Panc1 (cell line): ENCODE data around the gene STK32C. TPM values are rescaled to one million over a fixed set of nuclear protein-coding genes. Genes with fewer than 3 reads are reported as not detected.

ENCODE experiments used
- ATAC-seq: fragments of 200-7000 bp; cut with Tn5 transposase; 2 replicates; pipeline ENCODE4 v1.9.1; 2020; ENCODE audit warnings: mild to moderate bottlenecking, moderate library complexity
- BruUV-seq: library from RNA; stranded (reverse); fragments of 400-500 nt; replicated peaks from 2 replicates; lab custom pipeline; 2021; lab: Mats Ljungman, UMichigan
- CTCF ChIA-PET: fragments of 300-600 bp; sonication (Branson Sonifier 250); formaldehyde crosslinking; loops from one replicate; lab custom pipeline; 2022; ENCODE audit warnings: antibody characterized with exemption; lab: Charles Lee
- POLR2A ChIA-PET: fragments of 300-600 bp; sonication (Branson Sonifier 250); formaldehyde crosslinking; loops from one replicate; lab custom pipeline; 2022; ENCODE audit warnings: antibody characterized with exemption; lab: Charles Lee
- DNase-seq: peaks from one replicate; pipeline ENCODE4 v3.0.0-alpha.2; 2010; ENCODE audit warnings: low read depth, low spot score
- H3K27ac ChIP-seq: 2 replicates; pipeline ENCODE4 v1.5.1; 2011; ENCODE audit warnings: mild to moderate bottlenecking, low read length, inconsistent platforms
- H3K27me3 ChIP-seq: fragments of 200-500 bp; sonication (Bioruptor generic); 2 replicates; pipeline ENCODE4 v1.6.0; 2014; ENCODE audit warnings: low read length, inconsistent platforms; ENCODE audit not compliant: control insufficient read depth, insufficient read depth
- H3K36me3 ChIP-seq: fragments of 200-500 bp; sonication (Bioruptor generic); 2 replicates; pipeline ENCODE4 v1.5.1; 2014; ENCODE audit warnings: inconsistent platforms, mild to moderate bottlenecking, low read length, moderate library complexity; ENCODE audit not compliant: control insufficient read depth, insufficient read depth
- H3K4me1 ChIP-seq: 2 replicates; pipeline ENCODE4 v1.5.1; 2011; ENCODE audit warnings: inconsistent platforms, mild to moderate bottlenecking, low read length, moderate library complexity; ENCODE audit not compliant: control insufficient read depth, insufficient read depth
- H3K4me3 ChIP-seq, 2 experiments: 2 replicates each; pipeline ENCODE4 v1.5.1; 2011 to 2012; ENCODE audit warnings: low read depth in 2 of 2, low read length in 2 of 2, mild to moderate bottlenecking in 2 of 2, inconsistent platforms in 1 of 2, moderate library complexity in 1 of 2
- H3K9me3 ChIP-seq: fragments of 200-500 bp; sonication (Bioruptor generic); 2 replicates; pipeline ENCODE4 v1.5.1; 2014; ENCODE audit warnings: low read depth, mild to moderate bottlenecking, inconsistent platforms, low read length, moderate library complexity; ENCODE audit not compliant: control insufficient read depth, insufficient read depth
- POLR2AphosphoS5 ChIP-seq: IDR thresholded peaks from 2 replicates; pipeline ENCODE4 v1.6.1; 2012; ENCODE audit warnings: mild to moderate bottlenecking, low read depth, low read length, moderate library complexity
- SIN3A ChIP-seq: IDR thresholded peaks from 2 replicates; pipeline ENCODE4 v1.6.1; 2012; ENCODE audit warnings: low read depth, mild to moderate bottlenecking, low read length, moderate library complexity, borderline replicate concordance; ENCODE audit not compliant: insufficient read depth
- TCF7L2 ChIP-seq: IDR thresholded peaks from 2 replicates; pipeline ENCODE4 v1.6.1; 2011; ENCODE audit warnings: mild to moderate bottlenecking, low read depth, low read length, inconsistent platforms
- in situ Hi-C: cut with HindIII; loops from 2 replicates; pipeline ENCODE4 v1.10.0; 2016; ENCODE audit warnings: low sequenced_read_pairs, low pct_unique_long_range_greater_than_20kb
- intact Hi-C: fragments of 100-400 bp; cut with micrococcal nuclease; formaldehyde crosslinking; loops from one replicate; pipeline ENCODE4 v1.10.0; 2022; ENCODE audit not compliant: unreplicated experiment
- total RNA-seq: library from RNA; stranded (reverse); gene quantifications from one replicate; pipeline ENCODE4 v1.2.1, GENCODE V29; 2021; ENCODE audit not compliant: unreplicated experiment
- TF ChIP-seq, protein P1 (sequence below), 2 experiments: IDR thresholded peaks; 2 replicates each; pipeline ENCODE4 v1.6.1; 2011 to 2012; ENCODE audit warnings: low read depth in 2 of 2, control low read depth in 1 of 2, low read length in 1 of 2, mild to moderate bottlenecking in 1 of 2, moderate library complexity in 1 of 2; ENCODE audit not compliant: insufficient read depth in 1 of 2
- TF ChIP-seq, protein P2 (sequence below): fragments of 450-650 bp; IDR thresholded peaks from 2 replicates; pipeline ENCODE4 v1.5.1; 2017; ENCODE audit warnings: mild to moderate bottlenecking

The STK32C gene
- total RNA-seq, 1 experiment from 2014 or later, result 53.7 TPM

DNA sequence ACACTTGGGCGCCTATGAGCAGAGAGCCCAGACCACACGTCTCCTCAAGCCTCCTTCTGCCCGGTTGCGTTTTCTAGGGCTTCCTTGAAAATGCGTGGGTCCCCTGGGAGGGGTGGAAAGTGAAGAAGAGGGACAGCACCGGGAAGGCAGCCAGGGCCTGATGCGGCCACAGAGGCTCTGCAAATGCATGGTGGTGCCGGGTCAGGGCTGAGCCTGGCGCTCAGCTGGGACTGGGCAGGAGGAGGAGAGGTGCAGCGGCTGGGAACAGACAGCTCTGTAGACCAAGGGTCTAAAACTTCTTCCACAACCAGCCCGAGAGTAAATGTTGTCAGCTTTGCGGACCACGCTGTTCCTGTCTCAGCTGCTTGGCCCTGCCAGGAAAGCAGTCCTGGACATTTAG lies 119.4 kb downstream of the STK32C start:
- TF ChIP-seq, protein P1, sequence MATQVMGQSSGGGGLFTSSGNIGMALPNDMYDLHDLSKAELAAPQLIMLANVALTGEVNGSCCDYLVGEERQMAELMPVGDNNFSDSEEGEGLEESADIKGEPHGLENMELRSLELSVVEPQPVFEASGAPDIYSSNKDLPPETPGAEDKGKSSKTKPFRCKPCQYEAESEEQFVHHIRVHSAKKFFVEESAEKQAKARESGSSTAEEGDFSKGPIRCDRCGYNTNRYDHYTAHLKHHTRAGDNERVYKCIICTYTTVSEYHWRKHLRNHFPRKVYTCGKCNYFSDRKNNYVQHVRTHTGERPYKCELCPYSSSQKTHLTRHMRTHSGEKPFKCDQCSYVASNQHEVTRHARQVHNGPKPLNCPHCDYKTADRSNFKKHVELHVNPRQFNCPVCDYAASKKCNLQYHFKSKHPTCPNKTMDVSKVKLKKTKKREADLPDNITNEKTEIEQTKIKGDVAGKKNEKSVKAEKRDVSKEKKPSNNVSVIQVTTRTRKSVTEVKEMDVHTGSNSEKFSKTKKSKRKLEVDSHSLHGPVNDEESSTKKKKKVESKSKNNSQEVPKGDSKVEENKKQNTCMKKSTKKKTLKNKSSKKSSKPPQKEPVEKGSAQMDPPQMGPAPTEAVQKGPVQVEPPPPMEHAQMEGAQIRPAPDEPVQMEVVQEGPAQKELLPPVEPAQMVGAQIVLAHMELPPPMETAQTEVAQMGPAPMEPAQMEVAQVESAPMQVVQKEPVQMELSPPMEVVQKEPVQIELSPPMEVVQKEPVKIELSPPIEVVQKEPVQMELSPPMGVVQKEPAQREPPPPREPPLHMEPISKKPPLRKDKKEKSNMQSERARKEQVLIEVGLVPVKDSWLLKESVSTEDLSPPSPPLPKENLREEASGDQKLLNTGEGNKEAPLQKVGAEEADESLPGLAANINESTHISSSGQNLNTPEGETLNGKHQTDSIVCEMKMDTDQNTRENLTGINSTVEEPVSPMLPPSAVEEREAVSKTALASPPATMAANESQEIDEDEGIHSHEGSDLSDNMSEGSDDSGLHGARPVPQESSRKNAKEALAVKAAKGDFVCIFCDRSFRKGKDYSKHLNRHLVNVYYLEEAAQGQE (IDR thresholded peaks at IDR 0.05; ENCODE audit: insufficient read depth in 1 of 2, low read depth in 2 of 2, low read length in 1 of 2), result no peak
- TF ChIP-seq, protein P2, sequence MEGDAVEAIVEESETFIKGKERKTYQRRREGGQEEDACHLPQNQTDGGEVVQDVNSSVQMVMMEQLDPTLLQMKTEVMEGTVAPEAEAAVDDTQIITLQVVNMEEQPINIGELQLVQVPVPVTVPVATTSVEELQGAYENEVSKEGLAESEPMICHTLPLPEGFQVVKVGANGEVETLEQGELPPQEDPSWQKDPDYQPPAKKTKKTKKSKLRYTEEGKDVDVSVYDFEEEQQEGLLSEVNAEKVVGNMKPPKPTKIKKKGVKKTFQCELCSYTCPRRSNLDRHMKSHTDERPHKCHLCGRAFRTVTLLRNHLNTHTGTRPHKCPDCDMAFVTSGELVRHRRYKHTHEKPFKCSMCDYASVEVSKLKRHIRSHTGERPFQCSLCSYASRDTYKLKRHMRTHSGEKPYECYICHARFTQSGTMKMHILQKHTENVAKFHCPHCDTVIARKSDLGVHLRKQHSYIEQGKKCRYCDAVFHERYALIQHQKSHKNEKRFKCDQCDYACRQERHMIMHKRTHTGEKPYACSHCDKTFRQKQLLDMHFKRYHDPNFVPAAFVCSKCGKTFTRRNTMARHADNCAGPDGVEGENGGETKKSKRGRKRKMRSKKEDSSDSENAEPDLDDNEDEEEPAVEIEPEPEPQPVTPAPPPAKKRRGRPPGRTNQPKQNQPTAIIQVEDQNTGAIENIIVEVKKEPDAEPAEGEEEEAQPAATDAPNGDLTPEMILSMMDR, result no peak
- TF ChIP-seq POLR2AphosphoS5 (no peak), TCF7L2 (no peak), SIN3A (no peak)
- POLR2A ChIA-PET, result no interaction called here
- intact Hi-C loops, result no loop called here
- Histone ChIP-seq H3K27ac (no peak overlapping the region), H3K9me3 (no peaks in the 10 kb centered on the region), H3K4me3 (no peak overlapping the region), H3K4me1 (peaks cover 5% of the 10 kb centered on the region; the same call in 1 of the 2 replicates), H3K27me3 (peaks cover 14% of the 10 kb centered on the region), H3K36me3 (no peaks in the 10 kb centered on the region)
- CTCF ChIA-PET, result no interaction called here
- in situ Hi-C loops, result no loop called here
- BruUV-seq, result no TSS peak
- DNase-seq, result no peak
- ATAC-seq, result no peak

DNA sequence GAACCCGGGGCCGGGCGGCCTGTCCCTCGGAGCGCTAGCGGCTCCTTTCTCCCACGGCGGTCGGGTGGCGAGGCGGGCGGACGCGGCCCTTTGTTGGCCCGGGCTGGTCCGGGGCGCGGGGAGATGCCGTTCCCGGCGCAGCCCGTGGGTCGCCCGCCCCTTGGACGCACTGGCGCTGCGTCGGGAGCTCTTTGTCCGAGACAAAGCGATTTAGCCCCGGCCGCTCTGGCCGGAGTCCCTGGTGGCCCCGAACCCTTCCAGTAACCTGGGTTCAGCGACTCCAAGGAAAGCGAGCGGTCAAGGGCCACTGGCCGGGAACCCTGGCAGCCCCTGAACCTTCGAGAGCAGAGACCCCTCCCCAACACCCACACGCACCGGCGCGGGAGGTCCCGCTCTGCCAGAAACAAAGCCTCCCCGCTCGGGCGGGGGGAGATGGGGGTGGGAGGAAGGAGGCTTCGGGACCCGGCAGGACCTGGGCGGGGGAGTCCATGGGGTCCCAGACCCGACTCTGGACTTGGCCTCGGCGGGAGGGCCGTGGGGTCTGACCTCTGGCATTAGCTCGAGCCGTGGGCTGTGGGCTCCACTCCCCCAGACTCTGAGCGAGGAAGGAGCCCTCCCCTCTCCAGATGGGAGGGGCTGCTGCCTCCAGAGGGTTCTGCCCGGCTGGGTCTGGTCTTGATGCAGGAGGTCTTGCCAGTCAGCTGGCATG lies 120.2 kb downstream of the STK32C start:
- Histone ChIP-seq H3K4me3 (peak overlapping the region; percentile 49 to 53), H3K36me3 (no peaks in the 10 kb centered on the region), H3K9me3 (no peaks in the 10 kb centered on the region), H3K4me1 (peaks cover 5% of the 10 kb centered on the region; the same call in 1 of the 2 replicates), H3K27ac (no peak overlapping the region), H3K27me3 (peaks cover 14% of the 10 kb centered on the region)
- no TSS peak for BruUV-seq
- ChIA-PET CTCF (no interaction called here), POLR2A (no interaction called here)
- in situ Hi-C loops (no loop called here), intact Hi-C loops (no loop called here)
- DNase-seq (no peak), ATAC-seq (peak; percentile 26)
- no peak for TF ChIP-seq TCF7L2
- TF ChIP-seq, protein P2, result no peak
- TF ChIP-seq, protein P1 (IDR thresholded peaks at IDR 0.05; ENCODE audit: insufficient read depth in 1 of 2, low read depth in 2 of 2, low read length in 1 of 2), result no peak
- no peak for TF ChIP-seq POLR2AphosphoS5
- TF ChIP-seq SIN3A, result no peak
